Caki2 (cell line): ENCODE measurements around the gene NXPH1. TPM values are rescaled to one million over a fixed set of nuclear protein-coding genes. Genes with fewer than 3 reads are reported as not detected.
A peak's percentile ranks its signal among the peaks of the same experiment; 100 is the strongest.

Experiments used
- DNase-seq: peaks from one replicate; pipeline ENCODE4 v3.0.0-alpha.2; 2015; ENCODE audit warnings: low read depth
- in situ Hi-C: cut with HindIII; loops from 2 replicates; pipeline ENCODE4 v1.10.0; 2016; ENCODE audit warnings: low sequenced_read_pairs, low pct_unique_long_range_greater_than_20kb, mixed read lengths
- total RNA-seq: library from RNA; depleted of rRNA; stranded (reverse); fragments of >200 nt; shearing (Covaris generic); gene quantifications from 2 replicates; pipeline ENCODE4 v1.2.3, GENCODE V29; 2014; ENCODE audit warnings: low replicate concordance

NXPH1 gene
- total RNA-seq, 1 experiment from 2014 or later: 0.14 TPM

DNA sequence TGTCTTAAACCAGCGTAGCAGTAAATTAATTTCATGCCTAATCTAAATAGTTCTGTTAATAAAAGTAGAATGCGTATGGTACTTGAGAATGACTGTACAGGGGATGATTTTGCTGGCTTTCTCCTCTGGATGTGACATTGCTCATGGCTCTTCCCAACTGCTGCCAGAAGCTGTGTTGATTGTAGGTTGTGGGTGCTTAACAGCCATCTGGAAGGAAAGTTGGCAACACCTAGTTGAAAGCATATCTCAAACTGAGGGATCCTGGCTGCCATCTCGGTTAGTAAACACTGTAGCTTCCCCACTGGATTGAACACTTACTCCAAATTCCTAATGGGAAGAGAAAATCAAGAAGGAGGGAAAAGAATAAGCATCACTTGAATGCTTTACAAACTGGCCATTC lies 130.9 kb downstream of the NXPH1 start:
- in situ Hi-C loops: no loop called here
- DNase-seq: no peak

GRCh38 chr7:8566016-8566415 lies 132.6 kb downstream of the NXPH1 start:
- in situ Hi-C loops: no loop called here
- no peak for DNase-seq

- in situ Hi-C loops: no loop called here
Observed at GRCh38 chr7:8567626-8568025, 134.2 kb downstream of the NXPH1 start.

GRCh38 chr7:8579661-8580194 lies 146.3 kb downstream of the NXPH1 start:
- DNase-seq: peak; percentile 4
- in situ Hi-C loops: no loop called here

More at GRCh38 chr7:8567626-8568025, 134.2 kb downstream of the NXPH1 start:
- DNase-seq: no peak

GRCh38 chr7:8581842-8582241 lies 148.4 kb downstream of the NXPH1 start:
- no peak for DNase-seq
- in situ Hi-C loops: no loop called here

- in situ Hi-C loops: no loop called here
Observed at GRCh38 chr7:8582728-8583127, 149.3 kb downstream of the NXPH1 start.

GRCh38 chr7:8585591-8585990 lies 152.2 kb downstream of the NXPH1 start:
- in situ Hi-C loops: no loop called here
- no peak for DNase-seq

More at GRCh38 chr7:8582728-8583127, 149.3 kb downstream of the NXPH1 start:
- no peak for DNase-seq

DNA sequence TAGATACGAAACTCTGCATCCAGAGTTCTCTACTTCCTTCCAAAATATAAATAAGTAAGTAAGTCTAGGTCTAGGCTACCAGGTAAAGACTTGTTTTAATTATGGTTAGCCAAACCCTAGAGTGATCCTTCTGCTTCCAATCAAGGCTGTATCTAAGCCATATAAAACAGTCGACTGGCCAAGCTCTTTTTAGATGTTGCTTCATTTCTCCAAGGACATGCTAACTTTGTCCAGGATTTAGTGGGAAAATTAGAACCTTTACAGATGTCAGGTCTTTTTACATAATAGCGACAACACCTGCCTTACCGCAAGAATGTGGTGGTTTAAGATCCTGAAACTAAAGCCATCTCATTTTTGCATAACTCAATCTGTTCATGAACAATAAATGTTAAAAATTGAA lies 156.8 kb downstream of the NXPH1 start:
- no peak for DNase-seq
- in situ Hi-C loops: no loop called here

GRCh38 chr7:8590791-8591190 lies 157.4 kb downstream of the NXPH1 start:
- DNase-seq: no peak
- in situ Hi-C loops: no loop called here

DNA sequence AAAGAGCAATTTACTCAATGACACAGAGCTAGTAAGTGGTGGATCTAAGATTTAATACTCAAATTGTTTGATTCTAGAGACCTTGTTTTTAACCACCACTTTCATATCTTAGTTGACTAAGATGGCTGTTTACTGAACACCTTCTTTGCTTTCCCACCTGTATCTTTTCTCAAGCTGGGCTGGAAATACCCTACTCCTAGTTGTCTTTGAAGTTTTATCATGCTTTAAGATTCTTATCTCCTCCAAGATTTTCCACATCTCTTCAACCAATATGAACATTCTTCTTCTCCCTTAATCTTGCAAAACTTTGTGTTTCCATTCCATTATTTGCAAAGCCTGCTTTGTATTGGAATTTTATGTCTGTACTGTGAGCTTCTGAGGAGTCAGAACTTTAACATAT lies 157.9 kb downstream of the NXPH1 start:
- in situ Hi-C loops: no loop called here

GRCh38 chr7:8592167-8592566 lies 158.8 kb downstream of the NXPH1 start:
- DNase-seq: no peak

More for the DNA sequence above, 157.9 kb downstream of the NXPH1 start:
- no peak for DNase-seq

GRCh38 chr7:8594115-8594514 lies 160.7 kb downstream of the NXPH1 start:
- in situ Hi-C loops: no loop called here
- DNase-seq: no peak

More at GRCh38 chr7:8592167-8592566, 158.8 kb downstream of the NXPH1 start:
- in situ Hi-C loops: no loop called here

DNA sequence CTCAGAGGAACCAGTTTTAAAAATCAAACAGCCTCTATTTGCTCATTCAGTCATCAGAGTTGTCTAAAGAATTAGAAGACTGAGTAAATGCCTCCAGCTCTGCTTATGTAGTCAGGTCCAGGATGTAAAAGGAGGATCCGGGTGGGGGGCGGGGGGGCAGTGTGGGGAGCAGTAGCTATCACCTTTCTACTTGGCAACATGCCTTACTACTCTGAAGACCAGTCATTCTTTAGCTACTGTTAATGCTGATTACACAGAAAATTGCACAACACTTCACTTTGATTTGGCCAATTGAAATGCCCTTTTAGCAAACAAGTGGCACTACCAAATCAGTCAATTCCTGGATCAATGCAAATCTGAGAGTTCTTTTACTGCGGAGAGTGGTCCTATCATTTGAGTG lies 164.2 kb downstream of the NXPH1 start:
- in situ Hi-C loops: no loop called here

GRCh38 chr7:8601121-8601520 lies 167.7 kb downstream of the NXPH1 start:
- DNase-seq: no peak
- in situ Hi-C loops: no loop called here

More for the DNA sequence above, 164.2 kb downstream of the NXPH1 start:
- DNase-seq: no peak

- no peak for DNase-seq
- in situ Hi-C loops: no loop called here
Observed at GRCh38 chr7:8605221-8605620, 171.8 kb downstream of the NXPH1 start.

DNA sequence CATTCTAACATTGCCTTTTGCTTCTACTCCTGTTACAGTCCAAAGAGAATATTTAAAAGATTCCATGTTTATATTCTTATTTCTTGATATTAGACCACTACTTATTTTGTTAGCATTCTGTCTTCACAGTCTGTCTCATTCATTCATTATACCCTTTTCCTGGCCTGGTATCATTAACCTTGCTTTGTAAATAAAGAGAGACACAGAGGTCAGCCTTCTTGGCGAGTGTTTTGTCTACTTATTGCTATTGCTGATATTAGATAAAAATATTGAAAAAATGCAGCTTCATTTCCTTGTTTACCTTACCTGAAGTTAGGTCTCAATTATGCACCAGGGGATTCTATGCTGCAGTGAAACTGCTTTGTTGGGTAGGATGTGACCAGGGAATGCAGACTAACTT lies 179.2 kb downstream of the NXPH1 start:
- in situ Hi-C loops: no loop called here
- no peak for DNase-seq

DNA sequence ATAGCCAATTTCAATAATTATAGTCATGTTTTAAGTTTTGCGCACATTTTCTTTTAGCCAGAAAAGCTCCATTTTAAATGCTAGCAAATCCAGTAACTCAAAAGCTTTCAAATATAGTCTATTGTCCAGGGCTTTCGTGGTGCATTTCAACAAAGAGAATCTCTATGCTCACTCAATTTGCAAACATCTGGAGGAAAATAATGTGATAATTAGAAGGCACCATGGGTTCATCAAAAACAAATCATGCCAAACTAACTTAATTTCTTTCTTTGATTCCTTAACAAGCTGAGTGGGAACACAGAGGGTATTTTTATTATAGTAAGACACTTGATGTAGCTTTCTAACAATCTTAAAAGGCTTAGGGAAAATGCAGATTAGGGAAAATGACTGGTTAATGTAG lies 179.8 kb downstream of the NXPH1 start:
- in situ Hi-C loops: no loop called here
- no peak for DNase-seq

GRCh38 chr7:8615019-8615418 lies 181.6 kb downstream of the NXPH1 start:
- DNase-seq: no peak
- in situ Hi-C loops: no loop called here

- no peak for DNase-seq
- in situ Hi-C loops: no loop called here
Observed at GRCh38 chr7:8618441-8619070, 185.1 kb downstream of the NXPH1 start.

DNA sequence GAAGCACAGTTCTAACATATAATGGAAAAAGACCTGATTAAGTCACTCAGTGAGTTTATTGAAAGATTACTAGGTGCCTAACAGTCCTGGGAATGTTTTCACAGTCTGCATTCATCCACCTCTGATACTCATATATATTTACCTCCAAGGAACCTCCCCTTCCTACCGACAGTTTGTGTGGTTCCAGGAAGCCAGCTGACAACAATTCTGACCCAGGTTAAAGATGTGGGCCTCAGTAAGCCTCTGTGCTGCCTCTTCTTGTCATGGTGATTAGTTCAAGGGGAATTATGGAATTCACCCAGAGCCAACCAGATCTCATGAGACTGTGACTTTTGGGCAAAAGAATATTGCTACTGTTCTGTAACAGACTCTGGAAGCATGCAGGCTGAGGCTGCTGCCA lies 186.8 kb downstream of the NXPH1 start:
- in situ Hi-C loops: no loop called here
- no peak for DNase-seq
